ENCODE measurements around the gene GHSR.

- TF ChIP-seq CTCF (conservative IDR thresholded peaks at IDR 0.05) (no peak), EZH2 (IDR thresholded peaks at IDR 0.05; ENCODE audit: low read depth) (no peak)
These were observed 32.9 kb downstream of the GHSR start for GRCh38 chr3:172415323-172415722.
